Esophagus muscularis mucosa (tissue), 4 donors: ENCODE data around the gene CCDC54.

Experiments used
- CTCF ChIP-seq, 3 experiments: fragments of 200-600 bp in 2 of 3; fragments of 450-650 bp in 1 of 3; sonication (generic) in 2 of 3; IDR thresholded peaks; one replicate each; pipeline ENCODE4 v1.5.1; 2017 to 2019; ENCODE audit warnings: antibody characterized with exemption in 3 of 3, mild to moderate bottlenecking in 2 of 3, moderate library complexity in 1 of 3
- EP300 ChIP-seq: sonication (generic); formaldehyde crosslinking; IDR thresholded peaks from one replicate; pipeline ENCODE4 v1.6.1; 2017; ENCODE audit warnings: antibody characterized with exemption
- POLR2A ChIP-seq: fragments of 450-650 bp; IDR thresholded peaks from one replicate; pipeline ENCODE4 v1.6.1; 2017; ENCODE audit warnings: antibody characterized with exemption, moderate library complexity, mild to moderate bottlenecking, low read depth

DNA sequence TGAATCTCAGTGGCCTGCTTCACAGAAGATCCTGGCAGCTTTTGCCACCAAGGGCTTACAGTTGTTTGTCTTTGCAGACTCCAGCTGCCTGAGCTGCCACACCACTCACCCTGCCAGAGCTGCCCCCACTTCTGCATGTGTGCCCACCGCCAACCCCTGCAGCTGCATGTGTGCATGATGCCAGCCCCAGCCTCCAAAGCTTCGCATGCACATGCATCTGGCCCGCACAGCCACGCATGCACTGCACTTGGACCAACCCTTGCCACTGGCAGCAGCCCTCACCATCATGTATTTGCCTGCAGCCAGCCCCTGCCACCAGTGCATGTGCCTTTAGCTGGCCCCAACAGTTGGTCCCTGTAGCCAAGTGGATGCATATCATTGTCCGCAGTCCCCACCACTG is 31.3 kb downstream of the CCDC54 start:
- TF ChIP-seq POLR2A (no peak), EP300 (no peak), CTCF (IDR thresholded peaks at IDR 0.05) (no peak)
